ENCODE results near the gene SYNE4. TPM values are rescaled to one million over a fixed set of nuclear protein-coding genes. Genes with fewer than 3 reads are reported as not detected.

Gene SYNE4
- polyA plus RNA-seq, 1 donor from 2014 or later, result not detected

GRCh38 chr19:36031308-36031707 lies 22.7 kb upstream of the SYNE4 start:
- no peaks in the 10 kb centered on the region for H3K9me3 Mint-ChIP-seq
- peaks cover 0 to 2% (median 1%) of the 10 kb centered on the region in 3 donors for H3K4me1 Mint-ChIP-seq
- peaks cover 3% of the 10 kb centered on the region for H3K27me3 Mint-ChIP-seq
- no peak overlapping the region for H3K4me3 Mint-ChIP-seq
- H3K27ac Mint-ChIP-seq, result no peak overlapping the region
- H3K36me3 Mint-ChIP-seq, result peaks cover 15% of the 10 kb centered on the region

GRCh38 chr19:36030264-36031148 lies 21.9 kb upstream of the SYNE4 start:
- H3K9me3 Mint-ChIP-seq, result no peaks in the 10 kb centered on the region
- H3K27me3 Mint-ChIP-seq, result peaks cover 3% of the 10 kb centered on the region
- peaks cover 17% of the 10 kb centered on the region for H3K36me3 Mint-ChIP-seq
- H3K27ac Mint-ChIP-seq, result peak overlapping the region in 1 of 3 donors; percentile 45
- peaks cover 0 to 2% (median 0%) of the 10 kb centered on the region in 3 donors for H3K4me1 Mint-ChIP-seq
- H3K4me3 Mint-ChIP-seq, result no peak overlapping the region

GRCh38 chr19:36028313-36029041 lies 19.9 kb upstream of the SYNE4 start:
- no peak overlapping the region for H3K27ac Mint-ChIP-seq
- H3K9me3 Mint-ChIP-seq, result no peaks in the 10 kb centered on the region
- peaks cover 13% of the 10 kb centered on the region for H3K36me3 Mint-ChIP-seq
- H3K4me1 Mint-ChIP-seq, result peaks cover 0 to 2% (median 0%) of the 10 kb centered on the region in 3 donors
- peaks cover 3% of the 10 kb centered on the region for H3K27me3 Mint-ChIP-seq
- H3K4me3 Mint-ChIP-seq, result peak overlapping the region in 1 of 4 donors; percentile 39

GRCh38 chr19:36027696-36028095 lies 19.1 kb upstream of the SYNE4 start:
- Mint-ChIP-seq H3K4me3 (no peak overlapping the region), H3K27ac (no peak overlapping the region), H3K27me3 (peaks cover 2% of the 10 kb centered on the region), H3K4me1 (peaks cover 0 to 2% (median 0%) of the 10 kb centered on the region in 3 donors), H3K9me3 (no peaks in the 10 kb centered on the region), H3K36me3 (peaks cover 13% of the 10 kb centered on the region)

GRCh38 chr19:36026091-36026876 lies 17.7 kb upstream of the SYNE4 start:
- Mint-ChIP-seq H3K36me3 (peaks cover 15% of the 10 kb centered on the region), H3K27me3 (no peaks in the 10 kb centered on the region), H3K9me3 (no peaks in the 10 kb centered on the region), H3K4me3 (no peak overlapping the region), H3K27ac (no peak overlapping the region), H3K4me1 (peaks cover 0 to 2% (median 0%) of the 10 kb centered on the region in 3 donors)

- Mint-ChIP-seq H3K4me3 (no peak overlapping the region), H3K9me3 (no peaks in the 10 kb centered on the region), H3K27me3 (no peaks in the 10 kb centered on the region), H3K4me1 (peaks cover 0 to 2% (median 0%) of the 10 kb centered on the region in 3 donors), H3K36me3 (peaks cover 19% of the 10 kb centered on the region), H3K27ac (no peak overlapping the region)
Observed at GRCh38 chr19:36025541-36025940, 16.9 kb upstream of the SYNE4 start.

- Mint-ChIP-seq H3K27ac (no peak overlapping the region), H3K9me3 (no peaks in the 10 kb centered on the region), H3K4me1 (no peaks in the 10 kb centered on the region), H3K36me3 (peaks cover 11% of the 10 kb centered on the region), H3K27me3 (no peaks in the 10 kb centered on the region), H3K4me3 (no peak overlapping the region)
Observed at GRCh38 chr19:36023432-36023831, 14.8 kb upstream of the SYNE4 start.

- Mint-ChIP-seq H3K9me3 (no peaks in the 10 kb centered on the region), H3K27me3 (no peaks in the 10 kb centered on the region), H3K4me3 (no peak overlapping the region), H3K36me3 (peaks cover 8% of the 10 kb centered on the region), H3K27ac (no peak overlapping the region), H3K4me1 (peaks cover 5 to 7% (median 6%) of the 10 kb centered on the region in 3 donors)
Observed at GRCh38 chr19:36019061-36019670, 10.6 kb upstream of the SYNE4 start.

GRCh38 chr19:36014012-36014924 lies 5.7 kb upstream of the SYNE4 start, which contains the start of gene ALKBH6:
Gene ALKBH6, minus strand, starts transcription at chr19:36014213. Its CDS starts 816 bp downstream, at chr19:36013397.
- Mint-ChIP-seq H3K36me3 (peaks cover 3% of the 10 kb centered on the region), H3K4me3 (peak within 1 kb of the TSS; percentile 89 to 98 (median 96)), H3K27me3 (no peaks in the 10 kb centered on the region), H3K4me1 (peaks cover 15 to 22% (median 17%) of the 10 kb centered on the region in 3 donors), H3K27ac (peak within 1 kb of the TSS; percentile 64 to 99 (median 93)), H3K9me3 (no peaks in the 10 kb centered on the region)

- peaks cover 2% of the 10 kb centered on the region for H3K27me3 Mint-ChIP-seq
- peaks cover 3% of the 10 kb centered on the region for H3K36me3 Mint-ChIP-seq
- H3K4me3 Mint-ChIP-seq, result peak overlapping the region; percentile 89 to 98 (median 96)
- H3K4me1 Mint-ChIP-seq, result peaks cover 19 to 22% (median 21%) of the 10 kb centered on the region in 3 donors
- peak overlapping the region; percentile 54 to 99 (median 93) for H3K27ac Mint-ChIP-seq
- no peaks in the 10 kb centered on the region for H3K9me3 Mint-ChIP-seq
Observed at GRCh38 chr19:36013280-36014011, 4.8 kb upstream of the SYNE4 start.

- Mint-ChIP-seq H3K27ac (peak overlapping the region in 1 of 3 donors; percentile 81), H3K4me1 (peaks cover 19 to 21% (median 21%) of the 10 kb centered on the region in 3 donors), H3K4me3 (peak overlapping the region in 2 of 4 donors; percentile 71), H3K9me3 (no peaks in the 10 kb centered on the region), H3K36me3 (no peaks in the 10 kb centered on the region), H3K27me3 (peaks cover 2% of the 10 kb centered on the region)
Observed at GRCh38 chr19:36010402-36010801, 1.8 kb upstream of the SYNE4 start.

GRCh38 chr19:36009633-36010379 lies 1.2 kb upstream of the SYNE4 start:
- peaks cover 19 to 25% (median 21%) of the 10 kb centered on the region in 3 donors for H3K4me1 Mint-ChIP-seq
- no peaks in the 10 kb centered on the region for H3K36me3 Mint-ChIP-seq
- H3K27me3 Mint-ChIP-seq, result peaks cover 2% of the 10 kb centered on the region
- peak overlapping the region in 1 of 3 donors; percentile 81 for H3K27ac Mint-ChIP-seq
- peak overlapping the region; percentile 16 to 83 (median 71) for H3K4me3 Mint-ChIP-seq
- H3K9me3 Mint-ChIP-seq, result no peaks in the 10 kb centered on the region

Measured in IgD-negative memory B cell (primary cell).